Activated naive CD8-positive, alpha-beta T cell treated with anti-CD3 and anti-CD28 coated beads, Interleukin-2, amount 50 U/mL, for 24 hours (primary cell): Measurements from ENCODE around the gene CCRL2.

ENCODE experiments used
- ATAC-seq: fragments of 150-1000 bp; cut with Tn5 transposase; one replicate; pipeline ENCODE4 v1.10.0; 2021
- DNase-seq: peaks from one replicate; pipeline ENCODE4 v3.0.0; 2021
- H3K27ac Mint-ChIP-seq: one replicate; pipeline ENCODE4 v1.8.0; 2021; ENCODE audit warnings: mild to moderate bottlenecking, mixed read lengths
- H3K27me3 Mint-ChIP-seq: one replicate; pipeline ENCODE4 v1.8.0; 2021; ENCODE audit warnings: mixed read lengths
- H3K36me3 Mint-ChIP-seq: one replicate; pipeline ENCODE4 v1.8.0; 2021; ENCODE audit warnings: low read depth, mixed read lengths
- H3K4me1 Mint-ChIP-seq: one replicate; pipeline ENCODE4 v1.8.0; 2021; ENCODE audit warnings: mixed read lengths
- H3K4me3 Mint-ChIP-seq: one replicate; pipeline ENCODE4 v1.8.0; 2021; ENCODE audit warnings: mild to moderate bottlenecking, moderate library complexity, mixed read lengths
- H3K9me3 Mint-ChIP-seq: one replicate; pipeline ENCODE4 v1.8.0; 2021; ENCODE audit warnings: mixed read lengths

CCRL2 gene

GRCh38 chr3:46442576-46443530, 35.8 kb downstream of the CCRL2 start:
- Mint-ChIP-seq H3K4me3 (no peak overlapping the region), H3K36me3 (no peaks in the 10 kb centered on the region), H3K27me3 (no peaks in the 10 kb centered on the region), H3K27ac (no peak overlapping the region), H3K4me1 (peaks cover 25% of the 10 kb centered on the region), H3K9me3 (no peaks in the 10 kb centered on the region)
- DNase-seq: peak; percentile 22
- ATAC-seq: no peak

- Mint-ChIP-seq H3K27ac (no peak overlapping the region), H3K36me3 (no peaks in the 10 kb centered on the region)
- no peak for ATAC-seq
These were observed 40.3 kb downstream of the CCRL2 start for GRCh38 chr3:46447228-46447985.

GRCh38 chr3:46448721-46449120, 41.7 kb downstream of the CCRL2 start:
- no peak for ATAC-seq
- Mint-ChIP-seq H3K27ac (no peak overlapping the region), H3K9me3 (no peaks in the 10 kb centered on the region)

More at GRCh38 chr3:46447228-46447985, 40.3 kb downstream of the CCRL2 start:
- H3K4me1 Mint-ChIP-seq: peaks cover 1% of the 10 kb centered on the region
- no peaks in the 10 kb centered on the region for H3K9me3 Mint-ChIP-seq
- peaks cover 3% of the 10 kb centered on the region for H3K27me3 Mint-ChIP-seq
- no peak for DNase-seq
- no peak overlapping the region for H3K4me3 Mint-ChIP-seq

GRCh38 chr3:46449755-46450552, 42.9 kb downstream of the CCRL2 start:
- H3K27me3 Mint-ChIP-seq: peaks cover 3% of the 10 kb centered on the region
- H3K9me3 Mint-ChIP-seq: no peaks in the 10 kb centered on the region
- no peak overlapping the region for H3K27ac Mint-ChIP-seq
- H3K4me3 Mint-ChIP-seq: no peak overlapping the region
- DNase-seq: peak; percentile 17
- no peaks in the 10 kb centered on the region for H3K36me3 Mint-ChIP-seq
- H3K4me1 Mint-ChIP-seq: no peaks in the 10 kb centered on the region
- no peak for ATAC-seq

More at GRCh38 chr3:46448721-46449120, 41.7 kb downstream of the CCRL2 start:
- Mint-ChIP-seq H3K36me3 (no peaks in the 10 kb centered on the region), H3K4me1 (no peaks in the 10 kb centered on the region), H3K4me3 (no peak overlapping the region), H3K27me3 (peaks cover 3% of the 10 kb centered on the region)
- DNase-seq: no peak

- ATAC-seq (no peak), DNase-seq (no peak)
- Mint-ChIP-seq H3K4me1 (no peaks in the 10 kb centered on the region), H3K27ac (no peak overlapping the region), H3K9me3 (no peaks in the 10 kb centered on the region), H3K4me3 (no peak overlapping the region), H3K36me3 (no peaks in the 10 kb centered on the region), H3K27me3 (peaks cover 3% of the 10 kb centered on the region)
These were observed 46.6 kb downstream of the CCRL2 start for GRCh38 chr3:46453526-46454208.

- no peak for DNase-seq
- no peaks in the 10 kb centered on the region for H3K36me3 Mint-ChIP-seq
- H3K27me3 Mint-ChIP-seq: peaks cover 3% of the 10 kb centered on the region
- no peak for ATAC-seq
- no peak overlapping the region for H3K27ac Mint-ChIP-seq
- H3K4me3 Mint-ChIP-seq: no peak overlapping the region
- no peaks in the 10 kb centered on the region for H3K4me1 Mint-ChIP-seq
- H3K9me3 Mint-ChIP-seq: no peaks in the 10 kb centered on the region
These were observed 47.1 kb downstream of the CCRL2 start for GRCh38 chr3:46454209-46454595.

- Mint-ChIP-seq H3K9me3 (no peaks in the 10 kb centered on the region), H3K27ac (no peak overlapping the region), H3K36me3 (no peaks in the 10 kb centered on the region), H3K4me1 (no peaks in the 10 kb centered on the region), H3K27me3 (peaks cover 3% of the 10 kb centered on the region), H3K4me3 (no peak overlapping the region)
- ATAC-seq: no peak
- no peak for DNase-seq
These were observed 47.5 kb downstream of the CCRL2 start for GRCh38 chr3:46454606-46455005.

- DNase-seq (no peak), ATAC-seq (no peak)
- Mint-ChIP-seq H3K27me3 (peaks cover 3% of the 10 kb centered on the region), H3K4me3 (no peak overlapping the region), H3K4me1 (no peaks in the 10 kb centered on the region), H3K36me3 (no peaks in the 10 kb centered on the region), H3K9me3 (no peaks in the 10 kb centered on the region), H3K27ac (no peak overlapping the region)
These were observed 48.4 kb downstream of the CCRL2 start for GRCh38 chr3:46455231-46456115.

- H3K27me3 Mint-ChIP-seq: peaks cover 8% of the 10 kb centered on the region
- no peaks in the 10 kb centered on the region for H3K4me1 Mint-ChIP-seq
These were observed 49.1 kb downstream of the CCRL2 start for GRCh38 chr3:46456118-46456517.

More at GRCh38 chr3:46456118-46456517, 49.1 kb downstream of the CCRL2 start:
- Mint-ChIP-seq H3K4me3 (no peak overlapping the region), H3K36me3 (no peaks in the 10 kb centered on the region), H3K9me3 (no peaks in the 10 kb centered on the region), H3K27ac (no peak overlapping the region)
- DNase-seq (no peak), ATAC-seq (no peak)
